HL-60 (cell line): Measurements from ENCODE around the gene SASH3.

Experiments
- DNase-seq, 2 experiments: peaks; one replicate each; pipeline ENCODE4 v3.0.0-alpha.2; 2010 to 2020; ENCODE audit warnings: low read depth in 1 of 2, low spot score in 1 of 2
- H3K27ac ChIP-seq: fragments of 250-450 bp; sonication (Bioruptor Pico); replicated peaks from 2 replicates; pipeline ENCODE4 v1.5.1; 2020; ENCODE audit warnings: mild to moderate bottlenecking, moderate library complexity
- H3K27me3 ChIP-seq: fragments of 250-450 bp; sonication (Bioruptor Pico); 2 replicates; pipeline ENCODE4 v1.5.1; 2021; ENCODE audit warnings: mild to moderate bottlenecking, moderate library complexity; ENCODE audit not compliant: insufficient read depth, poor library complexity, severe bottlenecking
- H3K4me3 ChIP-seq: replicated peaks from 2 replicates; pipeline ENCODE4 v1.5.1; 2011; ENCODE audit warnings: mild to moderate bottlenecking, control low read depth, low read length; ENCODE audit not compliant: insufficient read depth
- GABPA ChIP-seq: IDR thresholded peaks from 2 replicates; pipeline ENCODE4 v1.6.1; 2012; ENCODE audit warnings: low read depth
- POLR2AphosphoS5 ChIP-seq: IDR thresholded peaks from 2 replicates; pipeline ENCODE4 v1.6.1; 2012; ENCODE audit warnings: low read depth
- SPI1 ChIP-seq: IDR thresholded peaks from 2 replicates; pipeline ENCODE4 v1.6.1; 2012; ENCODE audit warnings: low read depth, mild to moderate bottlenecking, borderline replicate concordance
- TF ChIP-seq, protein P1 (sequence below): IDR thresholded peaks from 2 replicates; pipeline ENCODE4 v1.6.1; 2012; ENCODE audit warnings: low read depth; ENCODE audit not compliant: insufficient replicate concordance
- TF ChIP-seq, protein P2 (sequence below): IDR thresholded peaks from one replicate; pipeline ENCODE4 v1.5.1; 2011; ENCODE audit warnings: low read length, control low read depth, inconsistent platforms; ENCODE audit not compliant: insufficient read depth

The SASH3 gene

DNA sequence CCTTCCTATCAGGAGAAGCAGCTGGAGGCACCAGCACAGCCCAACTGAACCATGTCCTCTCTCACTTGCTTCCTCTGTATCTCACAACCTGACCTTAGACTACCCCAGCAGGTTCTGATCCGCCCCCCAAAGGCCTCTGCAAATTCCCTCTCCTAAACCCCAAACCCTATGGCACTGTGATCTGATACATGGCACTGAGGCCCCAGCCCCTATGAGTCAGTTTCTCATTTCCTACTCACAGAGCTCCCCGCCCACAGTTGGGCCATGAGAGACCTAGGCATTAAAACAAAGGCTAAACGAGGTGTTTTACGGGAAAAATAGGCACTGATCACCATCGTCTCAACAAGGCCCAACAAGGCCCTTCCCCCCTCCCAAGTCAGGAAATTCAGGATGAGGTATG is 19.1 kb downstream of the SASH3 start:
- Histone ChIP-seq H3K27ac (no peak overlapping the region), H3K4me3 (no peak overlapping the region), H3K27me3 (no peaks in the 10 kb centered on the region)
- DNase-seq = no peak
- TF ChIP-seq GABPA (no peak), POLR2AphosphoS5 (no peak), SPI1 (no peak)
- TF ChIP-seq, protein P1, sequence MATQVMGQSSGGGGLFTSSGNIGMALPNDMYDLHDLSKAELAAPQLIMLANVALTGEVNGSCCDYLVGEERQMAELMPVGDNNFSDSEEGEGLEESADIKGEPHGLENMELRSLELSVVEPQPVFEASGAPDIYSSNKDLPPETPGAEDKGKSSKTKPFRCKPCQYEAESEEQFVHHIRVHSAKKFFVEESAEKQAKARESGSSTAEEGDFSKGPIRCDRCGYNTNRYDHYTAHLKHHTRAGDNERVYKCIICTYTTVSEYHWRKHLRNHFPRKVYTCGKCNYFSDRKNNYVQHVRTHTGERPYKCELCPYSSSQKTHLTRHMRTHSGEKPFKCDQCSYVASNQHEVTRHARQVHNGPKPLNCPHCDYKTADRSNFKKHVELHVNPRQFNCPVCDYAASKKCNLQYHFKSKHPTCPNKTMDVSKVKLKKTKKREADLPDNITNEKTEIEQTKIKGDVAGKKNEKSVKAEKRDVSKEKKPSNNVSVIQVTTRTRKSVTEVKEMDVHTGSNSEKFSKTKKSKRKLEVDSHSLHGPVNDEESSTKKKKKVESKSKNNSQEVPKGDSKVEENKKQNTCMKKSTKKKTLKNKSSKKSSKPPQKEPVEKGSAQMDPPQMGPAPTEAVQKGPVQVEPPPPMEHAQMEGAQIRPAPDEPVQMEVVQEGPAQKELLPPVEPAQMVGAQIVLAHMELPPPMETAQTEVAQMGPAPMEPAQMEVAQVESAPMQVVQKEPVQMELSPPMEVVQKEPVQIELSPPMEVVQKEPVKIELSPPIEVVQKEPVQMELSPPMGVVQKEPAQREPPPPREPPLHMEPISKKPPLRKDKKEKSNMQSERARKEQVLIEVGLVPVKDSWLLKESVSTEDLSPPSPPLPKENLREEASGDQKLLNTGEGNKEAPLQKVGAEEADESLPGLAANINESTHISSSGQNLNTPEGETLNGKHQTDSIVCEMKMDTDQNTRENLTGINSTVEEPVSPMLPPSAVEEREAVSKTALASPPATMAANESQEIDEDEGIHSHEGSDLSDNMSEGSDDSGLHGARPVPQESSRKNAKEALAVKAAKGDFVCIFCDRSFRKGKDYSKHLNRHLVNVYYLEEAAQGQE = no peak
- TF ChIP-seq, protein P2, sequence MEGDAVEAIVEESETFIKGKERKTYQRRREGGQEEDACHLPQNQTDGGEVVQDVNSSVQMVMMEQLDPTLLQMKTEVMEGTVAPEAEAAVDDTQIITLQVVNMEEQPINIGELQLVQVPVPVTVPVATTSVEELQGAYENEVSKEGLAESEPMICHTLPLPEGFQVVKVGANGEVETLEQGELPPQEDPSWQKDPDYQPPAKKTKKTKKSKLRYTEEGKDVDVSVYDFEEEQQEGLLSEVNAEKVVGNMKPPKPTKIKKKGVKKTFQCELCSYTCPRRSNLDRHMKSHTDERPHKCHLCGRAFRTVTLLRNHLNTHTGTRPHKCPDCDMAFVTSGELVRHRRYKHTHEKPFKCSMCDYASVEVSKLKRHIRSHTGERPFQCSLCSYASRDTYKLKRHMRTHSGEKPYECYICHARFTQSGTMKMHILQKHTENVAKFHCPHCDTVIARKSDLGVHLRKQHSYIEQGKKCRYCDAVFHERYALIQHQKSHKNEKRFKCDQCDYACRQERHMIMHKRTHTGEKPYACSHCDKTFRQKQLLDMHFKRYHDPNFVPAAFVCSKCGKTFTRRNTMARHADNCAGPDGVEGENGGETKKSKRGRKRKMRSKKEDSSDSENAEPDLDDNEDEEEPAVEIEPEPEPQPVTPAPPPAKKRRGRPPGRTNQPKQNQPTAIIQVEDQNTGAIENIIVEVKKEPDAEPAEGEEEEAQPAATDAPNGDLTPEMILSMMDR = no peak

DNA sequence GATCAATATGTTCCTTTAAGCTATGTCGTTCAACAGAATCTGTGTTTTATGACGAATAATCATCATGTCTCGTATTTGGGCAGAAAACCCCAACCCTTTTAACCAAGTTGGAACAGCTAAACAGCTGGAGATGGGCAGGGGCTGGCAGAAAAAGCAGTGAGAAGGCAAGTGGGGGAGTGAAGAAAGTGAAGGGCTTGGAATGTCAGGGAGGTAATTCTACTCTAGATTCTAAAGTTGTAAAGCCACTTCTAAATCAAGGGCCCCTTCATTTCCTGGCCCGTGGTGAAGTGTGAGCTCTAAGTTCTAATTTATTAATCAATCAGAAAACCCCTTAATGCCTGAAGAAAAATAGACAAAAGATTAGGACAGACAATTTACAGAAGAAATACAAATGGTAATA is 20.4 kb downstream of the SASH3 start:
- DNase-seq = no peak
- H3K27ac ChIP-seq = no peak overlapping the region
- H3K4me3 ChIP-seq = no peak overlapping the region
- TF ChIP-seq, protein P2 = no peak
- TF ChIP-seq POLR2AphosphoS5 (no peak), GABPA (no peak), SPI1 (no peak)
- TF ChIP-seq, protein P1 = no peak
- H3K27me3 ChIP-seq = no peaks in the 10 kb centered on the region

DNA sequence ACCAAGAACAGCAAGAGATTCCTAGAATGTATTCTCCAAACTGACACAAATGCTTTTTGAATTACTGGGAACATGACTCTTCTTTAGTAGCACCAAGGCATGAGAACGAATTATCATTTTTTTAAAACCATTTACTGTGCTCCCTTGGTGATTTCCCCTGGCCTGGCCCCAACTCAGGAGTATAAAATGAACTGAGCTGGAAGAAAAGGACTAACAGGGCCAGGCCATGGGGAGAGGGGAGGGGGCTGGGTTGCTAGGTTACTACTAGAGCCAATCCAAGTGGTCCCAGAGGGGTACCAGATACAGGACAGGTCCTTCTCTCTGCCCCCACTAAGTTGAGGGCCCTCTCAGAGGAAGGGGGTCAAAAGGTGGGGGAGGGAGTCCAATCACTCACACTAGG is 23.1 kb downstream of the SASH3 start:
- Histone ChIP-seq H3K4me3 (no peak overlapping the region), H3K27me3 (no peaks in the 10 kb centered on the region), H3K27ac (no peak overlapping the region)
- DNase-seq = no peak
- TF ChIP-seq POLR2AphosphoS5 (no peak), SPI1 (no peak), GABPA (no peak)
- TF ChIP-seq, protein P2 = no peak
- TF ChIP-seq, protein P1 = no peak
